MCF 10A (cell line): ENCODE measurements around the gene PLEKHA1. TPM values are rescaled to one million over a fixed set of nuclear protein-coding genes. Genes with fewer than 3 reads are reported as not detected.
A peak's percentile ranks its signal among the peaks of the same experiment; 100 is the strongest.

Experiments used
- BruUV-seq: library from RNA; stranded (reverse); fragments of 400-500 nt; replicated peaks from 2 replicates; lab custom pipeline; 2021; lab: Mats Ljungman, UMichigan
- CTCF ChIA-PET: fragments of 300-600 bp; sonication (Branson Sonifier 250); formaldehyde crosslinking; extraction: SDS; loops from one replicate; lab custom pipeline; 2021; ENCODE audit warnings: antibody characterized with exemption, inconsistent platforms; lab: Yijun Ruan, JAX
- POLR2A ChIA-PET: fragments of 300-600, 350-650 bp; sonication (Branson Sonifier 250); formaldehyde crosslinking; extraction: SDS; loops from one replicate; lab custom pipeline; 2020; ENCODE audit warnings: antibody characterized with exemption, inconsistent platforms; lab: Yijun Ruan, JAX
- DNase-seq: peaks from one replicate; pipeline ENCODE4 v3.0.0-alpha.2; 2018; ENCODE audit not compliant: unreplicated experiment
- H3K27ac Mint-ChIP-seq: one replicate; pipeline ENCODE4 v1.8.0; 2022; ENCODE audit warnings: mild to moderate bottlenecking, low read depth, mixed read lengths; ENCODE audit not compliant: unreplicated experiment
- H3K27me3 Mint-ChIP-seq: one replicate; pipeline ENCODE4 v1.8.0; 2022; ENCODE audit warnings: mixed read lengths; ENCODE audit not compliant: insufficient read depth, unreplicated experiment
- H3K36me3 Mint-ChIP-seq: one replicate; pipeline ENCODE4 v1.8.0; 2022; ENCODE audit warnings: mild to moderate bottlenecking, moderate library complexity, mixed read lengths; ENCODE audit not compliant: insufficient read depth, unreplicated experiment
- H3K4me1 Mint-ChIP-seq: one replicate; pipeline ENCODE4 v1.8.0; 2022; ENCODE audit warnings: mixed read lengths; ENCODE audit not compliant: insufficient read depth, unreplicated experiment
- H3K4me3 Mint-ChIP-seq: one replicate; pipeline ENCODE4 v1.8.0; 2022; ENCODE audit warnings: mild to moderate bottlenecking, moderate library complexity, mixed read lengths; ENCODE audit not compliant: unreplicated experiment
- H3K9me3 Mint-ChIP-seq: one replicate; pipeline ENCODE4 v1.8.0; 2022; ENCODE audit warnings: mixed read lengths; ENCODE audit not compliant: unreplicated experiment
- intact Hi-C: fragments of 100-400 bp; cut with micrococcal nuclease; formaldehyde crosslinking; loops from 2 replicates; pipeline ENCODE4 v1.14.1; 2022
- total RNA-seq: library from RNA; stranded (reverse); gene quantifications from 2 replicates; pipeline ENCODE4 v1.2.3, GENCODE V29; 2022
- TF ChIP-seq, protein P1 (sequence below): fragments of 200-600 bp; IDR thresholded peaks from one replicate; pipeline ENCODE4 v1.8.0; 2022; ENCODE audit warnings: antibody characterized with exemption, mild to moderate bottlenecking; ENCODE audit not compliant: unreplicated experiment

The PLEKHA1 gene
- total RNA-seq, 1 experiment from 2014 or later: 55.8 TPM

GRCh38 chr10:122376364-122376961 is 2.0 kb downstream of the PLEKHA1 start:
- POLR2A ChIA-PET: interaction anchor here (0.6 to 3.5 kb wide), 7 partner anchors 10 to 93 kb away, joined by 3 to 61 read pairs (median 6); no protein-coding TSS in a partner anchor
- H3K9me3 Mint-ChIP-seq: no peaks in the 10 kb centered on the region

GRCh38 chr10:122379041-122379440 is 4.5 kb downstream of the PLEKHA1 start:
- TF ChIP-seq, protein P1, sequence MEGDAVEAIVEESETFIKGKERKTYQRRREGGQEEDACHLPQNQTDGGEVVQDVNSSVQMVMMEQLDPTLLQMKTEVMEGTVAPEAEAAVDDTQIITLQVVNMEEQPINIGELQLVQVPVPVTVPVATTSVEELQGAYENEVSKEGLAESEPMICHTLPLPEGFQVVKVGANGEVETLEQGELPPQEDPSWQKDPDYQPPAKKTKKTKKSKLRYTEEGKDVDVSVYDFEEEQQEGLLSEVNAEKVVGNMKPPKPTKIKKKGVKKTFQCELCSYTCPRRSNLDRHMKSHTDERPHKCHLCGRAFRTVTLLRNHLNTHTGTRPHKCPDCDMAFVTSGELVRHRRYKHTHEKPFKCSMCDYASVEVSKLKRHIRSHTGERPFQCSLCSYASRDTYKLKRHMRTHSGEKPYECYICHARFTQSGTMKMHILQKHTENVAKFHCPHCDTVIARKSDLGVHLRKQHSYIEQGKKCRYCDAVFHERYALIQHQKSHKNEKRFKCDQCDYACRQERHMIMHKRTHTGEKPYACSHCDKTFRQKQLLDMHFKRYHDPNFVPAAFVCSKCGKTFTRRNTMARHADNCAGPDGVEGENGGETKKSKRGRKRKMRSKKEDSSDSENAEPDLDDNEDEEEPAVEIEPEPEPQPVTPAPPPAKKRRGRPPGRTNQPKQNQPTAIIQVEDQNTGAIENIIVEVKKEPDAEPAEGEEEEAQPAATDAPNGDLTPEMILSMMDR: no peak

More at GRCh38 chr10:122376364-122376961, 2.0 kb downstream of the PLEKHA1 start:
- peaks cover 6% of the 10 kb centered on the region for H3K36me3 Mint-ChIP-seq
- TF ChIP-seq, protein P1: no peak
- peak overlapping the region; percentile 89 for H3K27ac Mint-ChIP-seq
- peak overlapping the region; percentile 93 for H3K4me3 Mint-ChIP-seq
- no peak for DNase-seq
- H3K4me1 Mint-ChIP-seq: peaks cover 38% of the 10 kb centered on the region
- BruUV-seq: no TSS peak
- no peaks in the 10 kb centered on the region for H3K27me3 Mint-ChIP-seq
- intact Hi-C loops: no loop called here
- CTCF ChIA-PET: no interaction called here

DNA sequence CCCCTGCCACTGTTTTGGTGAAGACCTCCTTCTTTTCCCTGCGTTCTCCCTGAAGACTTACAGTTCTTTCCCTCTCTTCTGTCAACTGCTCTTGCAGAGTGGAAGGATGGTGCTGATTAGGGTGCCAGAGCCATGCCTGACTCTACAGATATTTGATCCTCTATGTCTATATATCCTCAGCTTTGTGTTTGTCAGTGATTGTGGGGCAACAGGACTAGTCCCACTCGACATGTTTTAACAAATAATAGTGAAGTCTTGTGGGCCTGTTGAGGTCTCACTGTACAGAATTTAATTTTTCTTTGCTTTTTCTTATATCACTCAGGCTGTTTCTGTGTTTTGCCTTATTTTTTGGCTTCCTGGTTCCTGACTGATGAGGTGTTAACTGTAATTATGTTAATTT is 5.0 kb downstream of the PLEKHA1 start:
- no peaks in the 10 kb centered on the region for H3K9me3 Mint-ChIP-seq
- H3K4me1 Mint-ChIP-seq: peaks cover 38% of the 10 kb centered on the region
- CTCF ChIA-PET: interaction anchor here (0.9 kb wide), 1 partner anchor 36 kb away, joined by 3 read pairs; no protein-coding TSS in a partner anchor
- BruUV-seq: no TSS peak
- H3K4me3 Mint-ChIP-seq: no peak overlapping the region
- peak overlapping the region; percentile 73 for H3K27ac Mint-ChIP-seq
- DNase-seq: no peak
- H3K36me3 Mint-ChIP-seq: peaks cover 12% of the 10 kb centered on the region
- no peaks in the 10 kb centered on the region for H3K27me3 Mint-ChIP-seq
- intact Hi-C loops: no loop called here
- POLR2A ChIA-PET: no interaction called here
- TF ChIP-seq, protein P1: no peak

More at GRCh38 chr10:122379041-122379440, 4.5 kb downstream of the PLEKHA1 start:
- ChIA-PET CTCF (interaction anchor here (0.6 to 0.7 kb wide), 2 partner anchors 72 to 166 kb away, joined by 3 to 5 read pairs; no protein-coding TSS in a partner anchor), POLR2A (interaction anchor here (0.6 to 1.9 kb wide), 4 partner anchors 9 to 90 kb away, joined by 3 to 5 read pairs (median 4); no protein-coding TSS in a partner anchor)
- Mint-ChIP-seq H3K4me3 (no peak overlapping the region), H3K36me3 (peaks cover 11% of the 10 kb centered on the region), H3K27me3 (no peaks in the 10 kb centered on the region), H3K9me3 (no peaks in the 10 kb centered on the region), H3K27ac (peak overlapping the region; percentile 73), H3K4me1 (peaks cover 38% of the 10 kb centered on the region)
- no peak for DNase-seq
- no TSS peak for BruUV-seq
- intact Hi-C loops: no loop called here

GRCh38 chr10:122380703-122381102 is 6.2 kb downstream of the PLEKHA1 start:
- POLR2A ChIA-PET: no interaction called here
- Mint-ChIP-seq H3K27ac (peak overlapping the region; percentile 35), H3K4me1 (peaks cover 38% of the 10 kb centered on the region), H3K36me3 (peaks cover 12% of the 10 kb centered on the region), H3K27me3 (no peaks in the 10 kb centered on the region), H3K9me3 (no peaks in the 10 kb centered on the region), H3K4me3 (no peak overlapping the region)
- CTCF ChIA-PET: no interaction called here
- DNase-seq: no peak
- no TSS peak for BruUV-seq
- TF ChIP-seq, protein P1: no peak
- intact Hi-C loops: no loop called here
